Breast epithelium (tissue), 4 donors: ENCODE results near the gene TMEM220. TPM values are rescaled to one million over a fixed set of nuclear protein-coding genes. Genes with fewer than 3 reads are reported as not detected.

ENCODE experiments used
- DNase-seq, 2 donors: peaks; one replicate each; pipeline ENCODE4 v3.0.0-alpha.2; 2019; ENCODE audit warnings: low spot score in 2 of 2
- H3K27ac ChIP-seq, 2 donors: fragments of 200-600 bp; sonication (generic) in 1 of 2; one replicate each; pipeline ENCODE4 v1.5.1; 2016 to 2019; ENCODE audit warnings: mild to moderate bottlenecking in 1 of 2
- H3K27me3 ChIP-seq, 2 donors: fragments of 200-600 bp; sonication (generic) in 1 of 2; one replicate each; pipeline versions ENCODE4 v1.5.1 to v1.6.0; 2017 to 2019; ENCODE audit warnings: control low read depth in 1 of 2, mild to moderate bottlenecking in 1 of 2
- H3K36me3 ChIP-seq: fragments of 200-600 bp; one replicate; pipeline ENCODE4 v1.5.1; 2019
- H3K4me1 ChIP-seq, 2 donors: fragments of 200-600 bp; sonication (generic); one replicate each; pipeline ENCODE4 v1.5.1; 2016 to 2019; ENCODE audit warnings: control low read depth in 1 of 2
- H3K4me3 ChIP-seq, 3 donors: fragments of 200-600 bp; sonication (generic); 1 replicate in 2 of 3; 2 replicates in 1 of 3; pipeline ENCODE4 v1.5.1; 2016 to 2019; ENCODE audit warnings: mild to moderate bottlenecking in 3 of 3, moderate library complexity in 2 of 3
- H3K9me3 ChIP-seq, 2 donors: fragments of 200-600 bp; sonication (generic) in 1 of 2; one replicate each; pipeline ENCODE4 v1.5.1; 2016 to 2019; ENCODE audit warnings: control low read depth in 1 of 2
- CTCF ChIP-seq, 3 donors: fragments of 450-650 bp; IDR thresholded peaks; one replicate each; pipeline ENCODE4 v1.5.1; 2016 to 2017; ENCODE audit warnings: antibody characterized with exemption in 3 of 3, mild to moderate bottlenecking in 3 of 3, moderate library complexity in 3 of 3
- POLR2A ChIP-seq: fragments of 450-650 bp; IDR thresholded peaks from one replicate; pipeline ENCODE4 v1.6.1; 2016; ENCODE audit warnings: antibody characterized with exemption, mild to moderate bottlenecking, moderate library complexity
- POLR2AphosphoS5 ChIP-seq, 3 donors: sonication (generic); formaldehyde crosslinking; IDR thresholded peaks; one replicate each; pipeline ENCODE4 v1.6.1; 2017; ENCODE audit warnings: antibody characterized with exemption in 3 of 3
- intact Hi-C: fragments of 100-400 bp; cut with DNase I; formaldehyde crosslinking; loops from one replicate; pipeline ENCODE4 v1.15.1; 2023; ENCODE audit warnings: low total_unique reads
- total RNA-seq, 3 donors: library from RNA; depleted of rRNA; stranded (reverse); fragments of >200 nt; gene quantifications; one replicate each; pipeline ENCODE4 v1.1.0, GENCODE V29; 2016

Gene TMEM220
- total RNA-seq, 3 donors from 2014 or later: 8.5 to 13.4 (median 9.5) TPM

GRCh38 chr17:10776381-10776780 lies 46.6 kb upstream of the TMEM220 start:
- TF ChIP-seq POLR2A (no peak), CTCF (IDR thresholded peaks at IDR 0.05) (no peak), POLR2AphosphoS5 (IDR thresholded peaks at IDR 0.05) (no peak)
- intact Hi-C loops: no loop called here
- H3K4me1 ChIP-seq: no peaks in the 10 kb centered on the region
- no peak overlapping the region for H3K27ac ChIP-seq
- no peak for DNase-seq
- no peak overlapping the region for H3K4me3 ChIP-seq
- H3K36me3 ChIP-seq: no peaks in the 10 kb centered on the region
- H3K9me3 ChIP-seq: peaks cover 7 to 8% of the 10 kb centered on the region in 2 donors
- H3K27me3 ChIP-seq: no peaks in the 10 kb centered on the region

GRCh38 chr17:10775740-10776356 lies 46.0 kb upstream of the TMEM220 start:
- Histone ChIP-seq H3K4me1 (no peaks in the 10 kb centered on the region), H3K36me3 (no peaks in the 10 kb centered on the region), H3K9me3 (peaks cover 7 to 8% of the 10 kb centered on the region in 2 donors), H3K27me3 (no peaks in the 10 kb centered on the region), H3K27ac (no peak overlapping the region), H3K4me3 (no peak overlapping the region)
- TF ChIP-seq CTCF (IDR thresholded peaks at IDR 0.05): no peak
- no peak for TF ChIP-seq POLR2AphosphoS5 (IDR thresholded peaks at IDR 0.05)
- no peak for TF ChIP-seq POLR2A
- intact Hi-C loops: no loop called here
- DNase-seq: no peak

GRCh38 chr17:10775058-10775457 lies 45.2 kb upstream of the TMEM220 start:
- TF ChIP-seq POLR2A (no peak), CTCF (IDR thresholded peaks at IDR 0.05) (no peak)
- no peaks in the 10 kb centered on the region for H3K36me3 ChIP-seq
- H3K27me3 ChIP-seq: no peaks in the 10 kb centered on the region
- peaks cover 7 to 11% of the 10 kb centered on the region in 2 donors for H3K9me3 ChIP-seq
- intact Hi-C loops: no loop called here
- H3K27ac ChIP-seq: no peak overlapping the region
- no peaks in the 10 kb centered on the region for H3K4me1 ChIP-seq
- peak in 1 of 2 donors; percentile 7 for DNase-seq
- H3K4me3 ChIP-seq: no peak overlapping the region

- no peaks in the 10 kb centered on the region for H3K4me1 ChIP-seq
- peaks cover 7 to 14% of the 10 kb centered on the region in 2 donors for H3K9me3 ChIP-seq
- H3K27me3 ChIP-seq: no peaks in the 10 kb centered on the region
- H3K36me3 ChIP-seq: no peaks in the 10 kb centered on the region
- no peak overlapping the region for H3K27ac ChIP-seq
- no peak overlapping the region for H3K4me3 ChIP-seq
- DNase-seq: no peak
- no peak for TF ChIP-seq POLR2AphosphoS5 (IDR thresholded peaks at IDR 0.05)
- TF ChIP-seq CTCF (IDR thresholded peaks at IDR 0.05): no peak
- TF ChIP-seq POLR2A: no peak
- intact Hi-C loops: no loop called here
These were observed 43.6 kb upstream of the TMEM220 start for GRCh38 chr17:10773391-10773790.

GRCh38 chr17:10772425-10773380 lies 42.9 kb upstream of the TMEM220 start:
- peak; percentile 34 to 56 (median 37) for TF ChIP-seq CTCF (IDR thresholded peaks at IDR 0.05)
- no peak for TF ChIP-seq POLR2A
- Histone ChIP-seq H3K27ac (no peak overlapping the region), H3K4me3 (no peak overlapping the region), H3K9me3 (peaks cover 7 to 17% of the 10 kb centered on the region in 2 donors), H3K27me3 (no peaks in the 10 kb centered on the region), H3K4me1 (no peaks in the 10 kb centered on the region), H3K36me3 (no peaks in the 10 kb centered on the region)
- intact Hi-C loops: no loop called here
- peak in 1 of 2 donors; percentile 38 for DNase-seq
